AG04449 (cell line): ENCODE data around the gene C1QL2.

Source experiments
- CTCF ChIA-PET: fragments of 350-600 bp; formaldehyde crosslinking; extraction: SDS; loops from one replicate; lab custom pipeline; 2021; ENCODE audit warnings: antibody characterized with exemption; lab: Yijun Ruan, JAX
- POLR2A ChIA-PET: fragments of 400-600, 350-600 bp; formaldehyde crosslinking; extraction: SDS; loops from one replicate; lab custom pipeline; 2020; ENCODE audit warnings: antibody characterized with exemption, inconsistent platforms; lab: Yijun Ruan, JAX
- DNase-seq: peaks from one replicate; pipeline ENCODE4 v3.0.0-alpha.2; 2010; ENCODE audit warnings: low read depth, low spot score
- H3K4me3 ChIP-seq: 2 replicates; pipeline ENCODE4 v1.5.1; 2011; ENCODE audit warnings: low read depth, mild to moderate bottlenecking, control low read depth, low read length
- CTCF ChIP-seq: IDR thresholded peaks from one replicate; pipeline ENCODE4 v1.5.1; 2011; ENCODE audit warnings: mild to moderate bottlenecking, moderate library complexity, low read length, control low read depth, inconsistent platforms; ENCODE audit not compliant: insufficient read depth; ENCODE audit errors: missing control alignments

The C1QL2 gene

DNA sequence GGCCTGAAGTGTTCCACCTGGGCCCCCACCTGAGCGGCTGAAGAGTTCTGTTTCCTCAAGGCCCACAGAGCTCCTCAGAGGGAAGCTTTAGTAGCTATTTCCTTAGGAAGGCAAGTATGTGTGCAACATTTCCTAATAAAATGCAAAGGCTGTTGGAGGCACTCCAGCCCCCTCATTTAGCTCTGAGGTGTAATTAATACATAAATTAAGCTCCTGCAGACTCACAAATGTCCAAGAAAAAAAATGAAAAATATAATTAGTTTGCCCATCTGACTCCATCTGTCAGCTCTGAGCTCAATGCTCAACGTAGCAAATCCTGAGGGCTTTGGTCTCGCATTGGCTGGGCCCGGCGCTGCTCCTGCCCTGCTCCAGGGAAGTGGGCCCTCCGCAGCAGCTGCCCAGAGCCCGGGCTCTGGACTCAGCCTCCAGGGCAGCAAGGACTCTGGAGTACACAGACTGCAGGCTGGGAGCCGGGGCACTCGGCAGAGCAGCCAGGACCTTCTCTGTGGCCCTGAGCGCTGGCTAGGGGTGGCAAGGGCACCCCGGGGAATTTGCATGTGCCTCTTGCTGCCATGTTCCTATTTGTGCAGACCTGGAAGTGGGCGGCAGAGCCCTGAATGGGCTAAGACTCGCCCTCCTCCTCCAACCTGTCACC is 23.4 kb upstream of the C1QL2 start:
- CTCF ChIA-PET = no interaction called here
- TF ChIP-seq CTCF = no peak
- no peak overlapping the region for H3K4me3 ChIP-seq
- POLR2A ChIA-PET = no interaction called here
- no peak for DNase-seq

- TF ChIP-seq CTCF = no peak
- no peak overlapping the region for H3K4me3 ChIP-seq
- DNase-seq = no peak
- ChIA-PET POLR2A (no interaction called here), CTCF (no interaction called here)
Measured at GRCh38 chr2:119181391-119181790, 22.8 kb upstream of the C1QL2 start.

- no peak for TF ChIP-seq CTCF
- POLR2A ChIA-PET = no interaction called here
- H3K4me3 ChIP-seq = no peak overlapping the region
- CTCF ChIA-PET = no interaction called here
- no peak for DNase-seq
Measured at GRCh38 chr2:119180892-119181291, 22.3 kb upstream of the C1QL2 start.

DNA sequence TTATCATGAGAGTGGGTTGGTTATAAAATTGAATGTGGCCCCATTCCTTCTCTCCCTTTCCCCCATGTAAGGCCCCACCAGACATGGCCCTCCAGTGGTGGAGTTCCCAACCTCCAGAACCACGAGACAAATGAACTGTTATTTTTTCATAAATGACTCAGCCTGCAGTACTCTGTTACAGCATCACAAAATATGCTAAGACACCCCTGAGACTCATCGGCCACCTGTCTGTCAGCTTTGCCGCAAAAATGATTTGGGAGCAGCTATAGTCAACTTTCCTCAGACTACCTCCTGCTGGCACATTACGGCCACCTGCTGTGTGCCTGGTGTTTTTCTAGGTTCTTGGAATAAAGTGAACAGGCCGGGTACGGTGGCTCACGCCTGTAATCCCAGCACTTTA is 21.4 kb upstream of the C1QL2 start:
- H3K4me3 ChIP-seq = no peak overlapping the region
- CTCF ChIA-PET = no interaction called here
- DNase-seq = no peak
- POLR2A ChIA-PET = no interaction called here
- no peak for TF ChIP-seq CTCF

DNA sequence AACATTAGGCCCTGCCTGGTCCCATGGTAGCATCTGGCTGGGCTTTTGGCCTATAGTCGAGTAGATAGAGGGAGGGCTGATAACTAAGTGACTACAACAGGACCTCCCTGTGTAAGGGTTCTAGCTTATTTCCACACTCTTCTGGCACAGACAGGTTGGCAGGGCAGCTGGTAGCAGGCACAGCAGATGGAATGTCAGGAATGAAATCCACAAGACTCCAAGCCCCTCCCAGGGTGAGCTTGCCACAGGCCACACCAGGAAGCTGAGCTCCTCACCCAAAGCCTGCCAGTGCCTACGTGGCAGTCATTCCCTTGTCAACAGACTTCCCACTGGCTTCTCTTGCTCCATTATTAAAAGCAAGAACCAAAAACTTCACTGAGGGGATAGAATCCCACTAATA is 20.7 kb upstream of the C1QL2 start:
- POLR2A ChIA-PET = interaction anchor here (0.5 kb wide), 1 partner anchor 69 kb away, joined by 4 read pairs; no protein-coding TSS in a partner anchor
- no peak overlapping the region for H3K4me3 ChIP-seq
- no peak for DNase-seq
- no peak for TF ChIP-seq CTCF
- CTCF ChIA-PET = interaction anchor here (1.0 to 1.2 kb wide), 2 partner anchors 12 to 111 kb away, joined by 3 to 4 read pairs; no protein-coding TSS in a partner anchor

GRCh38 chr2:119178776-119179175 is 20.2 kb upstream of the C1QL2 start:
- no peak for TF ChIP-seq CTCF
- ChIA-PET CTCF (interaction anchor here (1.0 to 1.2 kb wide), 2 partner anchors 12 to 112 kb away, joined by 3 to 4 read pairs; no protein-coding TSS in a partner anchor), POLR2A (no interaction called here)
- no peak for DNase-seq
- no peak overlapping the region for H3K4me3 ChIP-seq
